Glutamatergic neuron (in vitro differentiated cells): Measurements from ENCODE around the gene THADA. TPM values are rescaled to one million over a fixed set of nuclear protein-coding genes. Genes with fewer than 3 reads are reported as not detected.

Source experiments
- DNase-seq: peaks from one replicate; pipeline ENCODE4 v3.0.0; 2022
- H3K27ac Mint-ChIP-seq: one replicate; pipeline ENCODE4 v1.8.0; 2020; ENCODE audit warnings: mild to moderate bottlenecking, mixed read lengths, inconsistent platforms; ENCODE audit not compliant: unreplicated experiment
- H3K27me3 Mint-ChIP-seq: one replicate; pipeline ENCODE4 v1.8.0; 2020; ENCODE audit warnings: mild to moderate bottlenecking, moderate library complexity, mixed read lengths, inconsistent platforms; ENCODE audit not compliant: unreplicated experiment
- H3K36me3 Mint-ChIP-seq: one replicate; pipeline ENCODE4 v1.8.0; 2020; ENCODE audit warnings: mild to moderate bottlenecking, mixed read lengths, inconsistent platforms; ENCODE audit not compliant: unreplicated experiment
- H3K4me1 Mint-ChIP-seq: one replicate; pipeline ENCODE4 v1.8.0; 2020; ENCODE audit warnings: mild to moderate bottlenecking, low read depth, mixed read lengths, inconsistent platforms; ENCODE audit not compliant: unreplicated experiment
- H3K4me3 Mint-ChIP-seq: one replicate; pipeline ENCODE4 v1.8.0; 2020; ENCODE audit warnings: mild to moderate bottlenecking, mixed read lengths, inconsistent platforms; ENCODE audit not compliant: unreplicated experiment
- H3K9me3 Mint-ChIP-seq: one replicate; pipeline ENCODE4 v1.8.0; 2020; ENCODE audit warnings: mild to moderate bottlenecking, moderate library complexity, mixed read lengths, inconsistent platforms; ENCODE audit not compliant: unreplicated experiment
- total RNA-seq: library from RNA; stranded (reverse); fragmentation: NEBNext Ultra II Directional; extraction: Animal tissue kit (Norgen Biotek cat#: 25700); gene quantifications from one replicate; pipeline ENCODE4 v1.2.1, GENCODE V29; 2021; ENCODE audit not compliant: unreplicated experiment
- TF ChIP-seq, protein P1 (sequence below): fragments of 200-600 bp; sonication (generic); IDR thresholded peaks from one replicate; pipeline ENCODE4 v1.5.0; 2021; ENCODE audit not compliant: partially characterized antibody, unreplicated experiment

THADA gene
- total RNA-seq, 1 donor from 2014 or later = 15.0 TPM

DNA sequence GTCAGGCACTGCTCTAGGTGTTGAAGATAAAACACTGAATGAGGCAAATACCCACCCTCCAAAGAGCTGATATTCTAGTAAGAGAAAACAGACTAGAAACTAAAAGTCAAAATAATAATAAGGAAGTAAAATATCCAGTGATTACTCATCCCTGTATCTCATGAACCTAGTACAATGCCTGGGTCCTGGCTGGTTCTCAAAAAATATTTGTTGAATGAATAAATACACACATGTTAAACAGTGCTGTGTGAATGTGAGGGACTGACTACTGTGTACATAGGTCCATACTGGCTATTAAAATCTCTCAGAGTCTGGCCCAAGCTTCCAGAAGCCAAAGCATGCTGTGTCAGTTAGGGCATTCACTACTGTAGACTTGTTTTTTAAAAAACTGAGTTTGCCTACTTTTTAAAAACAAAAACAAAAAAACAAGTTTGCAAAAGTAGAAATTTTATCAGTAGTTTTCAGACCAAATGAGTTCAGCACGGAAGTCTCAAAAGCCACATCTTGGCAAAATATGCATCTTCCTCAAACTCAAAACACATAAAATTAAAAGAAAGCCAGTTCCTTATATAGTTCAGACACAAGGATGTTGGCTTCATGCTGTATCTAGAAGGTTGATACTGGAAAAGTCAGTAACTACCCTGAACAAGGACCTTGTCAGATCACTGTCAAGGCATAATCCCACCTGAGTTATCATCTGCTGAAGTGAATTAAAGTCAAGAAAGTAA lies 136.2 kb downstream of the THADA start:
- no peak for DNase-seq
- no peaks in the 10 kb centered on the region for H3K9me3 Mint-ChIP-seq
- H3K4me3 Mint-ChIP-seq = no peak overlapping the region
- H3K27ac Mint-ChIP-seq = no peak overlapping the region
- no peaks in the 10 kb centered on the region for H3K27me3 Mint-ChIP-seq
- no peaks in the 10 kb centered on the region for H3K36me3 Mint-ChIP-seq
- TF ChIP-seq, protein P1, sequence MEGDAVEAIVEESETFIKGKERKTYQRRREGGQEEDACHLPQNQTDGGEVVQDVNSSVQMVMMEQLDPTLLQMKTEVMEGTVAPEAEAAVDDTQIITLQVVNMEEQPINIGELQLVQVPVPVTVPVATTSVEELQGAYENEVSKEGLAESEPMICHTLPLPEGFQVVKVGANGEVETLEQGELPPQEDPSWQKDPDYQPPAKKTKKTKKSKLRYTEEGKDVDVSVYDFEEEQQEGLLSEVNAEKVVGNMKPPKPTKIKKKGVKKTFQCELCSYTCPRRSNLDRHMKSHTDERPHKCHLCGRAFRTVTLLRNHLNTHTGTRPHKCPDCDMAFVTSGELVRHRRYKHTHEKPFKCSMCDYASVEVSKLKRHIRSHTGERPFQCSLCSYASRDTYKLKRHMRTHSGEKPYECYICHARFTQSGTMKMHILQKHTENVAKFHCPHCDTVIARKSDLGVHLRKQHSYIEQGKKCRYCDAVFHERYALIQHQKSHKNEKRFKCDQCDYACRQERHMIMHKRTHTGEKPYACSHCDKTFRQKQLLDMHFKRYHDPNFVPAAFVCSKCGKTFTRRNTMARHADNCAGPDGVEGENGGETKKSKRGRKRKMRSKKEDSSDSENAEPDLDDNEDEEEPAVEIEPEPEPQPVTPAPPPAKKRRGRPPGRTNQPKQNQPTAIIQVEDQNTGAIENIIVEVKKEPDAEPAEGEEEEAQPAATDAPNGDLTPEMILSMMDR = no peak
- H3K4me1 Mint-ChIP-seq = no peaks in the 10 kb centered on the region

DNA sequence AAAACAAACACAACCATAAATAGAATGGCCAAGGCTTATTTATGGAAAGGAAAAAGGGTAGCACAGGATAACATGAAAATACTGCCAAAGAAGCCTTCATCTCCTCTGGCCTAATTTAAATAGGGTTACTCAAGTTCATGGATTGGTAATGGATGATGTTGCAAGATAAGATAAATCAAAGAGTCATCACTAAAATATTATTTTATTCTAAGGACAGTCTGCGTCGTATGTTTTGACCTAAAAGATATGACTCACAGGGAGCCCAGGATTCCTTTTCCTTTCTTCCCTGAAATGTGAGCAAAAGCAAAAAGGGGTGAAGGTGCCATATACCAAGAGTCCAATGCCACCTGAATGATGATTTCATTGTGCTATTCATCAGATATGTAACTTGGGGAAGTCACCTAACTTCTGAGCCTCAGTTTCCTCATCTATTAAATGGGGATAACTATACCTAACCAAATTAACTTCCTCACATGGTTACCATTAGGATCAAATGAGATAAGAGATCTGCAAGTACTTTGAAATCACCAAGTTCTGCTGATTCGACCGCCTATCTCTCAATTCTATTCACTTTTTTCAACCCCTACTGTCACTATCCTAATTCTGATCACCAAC lies 137.7 kb downstream of the THADA start:
- no peak overlapping the region for H3K27ac Mint-ChIP-seq
- no peaks in the 10 kb centered on the region for H3K27me3 Mint-ChIP-seq
- H3K36me3 Mint-ChIP-seq = no peaks in the 10 kb centered on the region
- DNase-seq = no peak
- no peaks in the 10 kb centered on the region for H3K9me3 Mint-ChIP-seq
- H3K4me1 Mint-ChIP-seq = no peaks in the 10 kb centered on the region
- H3K4me3 Mint-ChIP-seq = no peak overlapping the region
- TF ChIP-seq, protein P1 = no peak

DNA sequence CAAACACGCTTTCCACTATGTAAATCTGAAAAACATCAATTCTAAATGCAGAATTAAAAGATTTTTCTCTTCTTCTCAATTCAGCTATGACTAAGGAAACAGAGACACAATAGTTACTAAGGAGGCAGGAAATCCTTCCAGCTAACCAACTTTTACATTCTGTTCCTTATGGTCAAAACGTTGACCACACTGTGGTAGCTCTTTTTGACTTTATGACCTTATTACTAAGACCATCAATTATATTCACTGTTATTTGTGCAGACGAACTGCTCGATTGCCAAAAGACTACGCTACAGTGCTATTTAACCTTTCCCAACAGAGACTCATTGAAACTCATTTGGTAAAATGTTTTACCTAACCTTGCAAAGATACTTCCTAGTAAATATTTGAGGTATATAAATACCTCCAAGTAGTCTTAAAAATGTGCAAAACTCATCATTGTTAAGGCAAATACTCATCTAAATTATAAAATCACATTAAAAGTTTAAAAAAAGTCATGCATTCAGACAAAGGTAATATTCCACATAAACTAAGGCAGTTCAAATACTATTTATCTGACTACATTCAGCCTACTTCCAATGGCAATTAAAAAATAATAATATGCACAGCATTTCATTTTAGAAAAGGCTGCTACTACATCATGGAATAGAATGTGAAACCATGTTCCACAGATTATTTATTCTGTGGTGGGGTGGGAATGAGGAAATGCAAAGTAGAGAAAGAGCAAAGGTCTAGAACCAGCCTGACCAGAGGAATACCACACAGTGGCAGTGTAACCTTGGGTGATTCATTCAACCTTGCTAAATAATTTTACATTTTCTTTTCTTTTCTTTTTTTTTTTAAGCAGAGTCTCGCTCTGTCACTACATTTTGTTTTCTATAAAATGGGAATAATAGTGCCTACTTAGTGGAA lies 139.9 kb downstream of the THADA start:
- H3K4me1 Mint-ChIP-seq = no peaks in the 10 kb centered on the region
- H3K36me3 Mint-ChIP-seq = no peaks in the 10 kb centered on the region
- TF ChIP-seq, protein P1 = no peak
- no peak overlapping the region for H3K4me3 Mint-ChIP-seq
- H3K9me3 Mint-ChIP-seq = no peaks in the 10 kb centered on the region
- no peaks in the 10 kb centered on the region for H3K27me3 Mint-ChIP-seq
- no peak overlapping the region for H3K27ac Mint-ChIP-seq
- no peak for DNase-seq

DNA sequence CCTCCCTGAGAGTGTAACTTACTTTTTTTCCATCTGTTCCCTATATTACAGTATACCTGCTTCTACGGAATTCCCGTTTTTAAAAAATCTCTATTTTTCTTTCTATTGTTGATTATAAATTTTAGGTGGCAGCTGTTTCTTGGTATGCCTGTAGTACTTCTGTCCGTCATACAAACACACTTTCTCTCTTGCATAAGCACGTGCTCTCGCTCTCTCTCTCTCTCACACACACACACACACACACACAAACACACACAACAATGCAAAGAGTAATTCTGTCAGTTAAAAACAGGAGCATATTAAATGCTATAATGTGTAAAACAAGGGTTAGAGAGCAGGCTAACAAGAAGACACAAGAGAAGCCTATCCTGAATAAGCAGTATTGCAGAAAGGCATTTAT lies 140.5 kb downstream of the THADA start:
- no peaks in the 10 kb centered on the region for H3K9me3 Mint-ChIP-seq
- no peak overlapping the region for H3K27ac Mint-ChIP-seq
- DNase-seq = no peak
- no peaks in the 10 kb centered on the region for H3K4me1 Mint-ChIP-seq
- no peaks in the 10 kb centered on the region for H3K27me3 Mint-ChIP-seq
- no peak overlapping the region for H3K4me3 Mint-ChIP-seq
- TF ChIP-seq, protein P1 = no peak
- H3K36me3 Mint-ChIP-seq = no peaks in the 10 kb centered on the region
